H1 (cell line): ENCODE results near the gene DCHS1. TPM values are rescaled to one million over a fixed set of nuclear protein-coding genes. Genes with fewer than 3 reads are reported as not detected.

Source experiments
- CHD7 ChIP-seq: fragments of 300-600 bp; sonication (generic); IDR thresholded peaks from 2 replicates; pipeline ENCODE4 v1.7.1; 2012; ENCODE audit warnings: low read length, moderate library complexity, mild to moderate bottlenecking, inconsistent platforms; ENCODE audit not compliant: insufficient replicate concordance
- HDAC6 ChIP-seq: IDR thresholded peaks from one replicate; pipeline ENCODE4 v1.7.1; 2012; ENCODE audit warnings: low read depth, mild to moderate bottlenecking, inconsistent platforms, low read length, moderate library complexity
- KDM1A ChIP-seq: fragments of 200-600, 300-600 bp; sonication (generic); IDR thresholded peaks from 2 replicates; pipeline ENCODE4 v1.7.1; 2016; ENCODE audit warnings: mild to moderate bottlenecking, low read length, borderline replicate concordance
- NRF1 ChIP-seq: IDR thresholded peaks from 2 replicates; pipeline ENCODE4 v1.6.1; 2011; ENCODE audit warnings: mild to moderate bottlenecking, low read depth, low read length, improper control_type of control experiment
- SIX5 ChIP-seq: IDR thresholded peaks from 2 replicates; pipeline ENCODE4 v1.6.1; 2011; ENCODE audit warnings: mild to moderate bottlenecking, low read depth, low read length
- TBP ChIP-seq: IDR thresholded peaks from 2 replicates; pipeline ENCODE4 v1.6.1; 2011; ENCODE audit warnings: low read depth, low read length, improper control_type of control experiment
- polyA plus RNA-seq, 7 experiments: library from polyadenylated mRNA; depleted of rRNA in 3 of 7; stranded (reverse) in 5 of 7; unstranded in 2 of 7; fragments of >200 nt in 5 of 7; fragments of 200-250 nt in 2 of 7; gene quantifications; 1 replicate in 5 of 7; 2 replicates in 1 of 7; 4 replicates in 1 of 7; pipeline versions ENCODE4 v1.2.1 to v1.2.3, GENCODE V29; 2011 to 2013; ENCODE audit warnings: missing spikeins in 2 of 7, mixed read lengths in 2 of 7
- total RNA-seq: library from RNA; stranded (reverse); fragmentation: NEBNext Ultra II Directional; extraction: Animal tissue kit (Norgen Biotek cat#: 25700); gene quantifications from 2 replicates; pipeline ENCODE4 v1.2.1, GENCODE V29; 2021

DCHS1 gene
- total and polyA plus RNA-seq, 2 of the 8 experiments (the other 6 are each of a cell fraction or from before 2014, with no cell fraction given) = 8.2 to 10.5 TPM

- TF ChIP-seq NRF1 = no peak
- TF ChIP-seq TBP = no peak
- TF ChIP-seq SIX5 = no peak
- TF ChIP-seq HDAC6 = no peak
- no peak for TF ChIP-seq KDM1A
- no peak for TF ChIP-seq CHD7
These were observed 80.5 kb downstream of the DCHS1 start (continued) for GRCh38 chr11:6574816-6575715.
